Esophagus squamous epithelium (tissue), 4 donors: ENCODE measurements around the gene TOM1.

ENCODE experiments used
- POLR2A ChIP-seq, 4 donors: fragments of 450-650 bp; IDR thresholded peaks; one replicate each; pipeline ENCODE4 v1.6.1; 2017; ENCODE audit warnings: antibody characterized with exemption in 4 of 4, mild to moderate bottlenecking in 4 of 4, moderate library complexity in 3 of 4
- TF ChIP-seq, protein P1 (sequence below), 6 experiments: fragments of 450-650 bp in 4 of 6; fragments of 200-600 bp in 2 of 6; sonication (generic) in 2 of 6; IDR thresholded peaks; one replicate each; pipeline ENCODE4 v1.5.1; 2016 to 2019; ENCODE audit warnings: antibody characterized with exemption in 6 of 6, mild to moderate bottlenecking in 4 of 6, moderate library complexity in 4 of 6

DNA sequence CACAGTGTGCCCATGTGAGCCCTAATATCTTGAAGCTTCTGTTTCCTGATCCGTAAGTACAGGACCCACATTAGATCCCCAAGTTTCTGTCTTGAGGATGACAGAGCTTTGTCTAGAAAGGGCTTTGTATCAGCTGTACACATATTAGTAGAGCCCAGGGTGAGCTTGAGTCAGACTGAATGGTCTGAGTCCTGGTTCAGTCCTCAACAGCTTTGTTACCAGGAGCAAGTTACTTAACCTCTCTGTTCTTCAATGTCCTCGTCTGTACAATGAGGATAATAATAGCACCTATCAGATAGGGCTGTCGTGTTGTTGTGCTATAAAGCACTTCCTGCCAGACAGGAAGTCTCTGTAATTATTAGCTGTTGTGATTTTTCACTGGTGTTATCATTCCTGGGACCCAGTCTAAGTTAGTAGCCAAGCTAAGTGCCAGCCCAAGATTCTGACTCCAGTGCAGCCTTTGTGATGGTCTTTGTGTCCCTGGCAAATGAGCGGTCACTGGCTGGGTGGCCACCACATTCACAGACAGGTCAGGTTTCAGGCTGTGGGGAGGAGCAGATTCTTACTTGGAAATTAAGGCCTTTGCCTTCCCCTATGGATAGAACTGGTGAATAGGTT lies 6.8 kb downstream of the TOM1 start:
- TF ChIP-seq, protein P1, sequence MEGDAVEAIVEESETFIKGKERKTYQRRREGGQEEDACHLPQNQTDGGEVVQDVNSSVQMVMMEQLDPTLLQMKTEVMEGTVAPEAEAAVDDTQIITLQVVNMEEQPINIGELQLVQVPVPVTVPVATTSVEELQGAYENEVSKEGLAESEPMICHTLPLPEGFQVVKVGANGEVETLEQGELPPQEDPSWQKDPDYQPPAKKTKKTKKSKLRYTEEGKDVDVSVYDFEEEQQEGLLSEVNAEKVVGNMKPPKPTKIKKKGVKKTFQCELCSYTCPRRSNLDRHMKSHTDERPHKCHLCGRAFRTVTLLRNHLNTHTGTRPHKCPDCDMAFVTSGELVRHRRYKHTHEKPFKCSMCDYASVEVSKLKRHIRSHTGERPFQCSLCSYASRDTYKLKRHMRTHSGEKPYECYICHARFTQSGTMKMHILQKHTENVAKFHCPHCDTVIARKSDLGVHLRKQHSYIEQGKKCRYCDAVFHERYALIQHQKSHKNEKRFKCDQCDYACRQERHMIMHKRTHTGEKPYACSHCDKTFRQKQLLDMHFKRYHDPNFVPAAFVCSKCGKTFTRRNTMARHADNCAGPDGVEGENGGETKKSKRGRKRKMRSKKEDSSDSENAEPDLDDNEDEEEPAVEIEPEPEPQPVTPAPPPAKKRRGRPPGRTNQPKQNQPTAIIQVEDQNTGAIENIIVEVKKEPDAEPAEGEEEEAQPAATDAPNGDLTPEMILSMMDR (IDR thresholded peaks at IDR 0.05), result no peak
- no peak for TF ChIP-seq POLR2A (IDR thresholded peaks at IDR 0.05)
